GM19452 (cell line): ENCODE results near the gene CDK8.

Experiments
- ATAC-seq: cut with Tn5 transposase; IDR thresholded peaks from one replicate; pipeline ENCODE4 v1.9.1; 2021; ENCODE audit not compliant: unreplicated experiment

Gene CDK8

GRCh38 chr13:26379831-26380230, 125.9 kb downstream of the CDK8 start:
- ATAC-seq = no peak

- ATAC-seq = no peak
Measured at GRCh38 chr13:26380930-26381329, 127.0 kb downstream of the CDK8 start.

GRCh38 chr13:26382366-26382765, 128.4 kb downstream of the CDK8 start:
- no peak for ATAC-seq

GRCh38 chr13:26382835-26383234, 128.9 kb downstream of the CDK8 start:
- ATAC-seq = no peak

- no peak for ATAC-seq
Measured at GRCh38 chr13:26384587-26384986, 130.7 kb downstream of the CDK8 start.

GRCh38 chr13:26386026-26386425, 132.1 kb downstream of the CDK8 start:
- no peak for ATAC-seq

- ATAC-seq = no peak
Measured at GRCh38 chr13:26390203-26390602, 136.3 kb downstream of the CDK8 start.

- no peak for ATAC-seq
Measured at GRCh38 chr13:26400545-26400944, 146.6 kb downstream of the CDK8 start.

- no peak for ATAC-seq
Measured at GRCh38 chr13:26401069-26401468, 147.1 kb downstream of the CDK8 start.

GRCh38 chr13:26401578-26402021, 147.7 kb downstream of the CDK8 start:
- ATAC-seq = no peak

- ATAC-seq = no peak
Measured at GRCh38 chr13:26406791-26407190, 152.9 kb downstream of the CDK8 start.

- ATAC-seq = no peak
Measured at GRCh38 chr13:26411206-26411605, 157.3 kb downstream of the CDK8 start.

GRCh38 chr13:26412263-26412662, 158.3 kb downstream of the CDK8 start:
- no peak for ATAC-seq

- no peak for ATAC-seq
Measured at GRCh38 chr13:26412936-26413716, 159.2 kb downstream of the CDK8 start.

GRCh38 chr13:26420282-26420960, 166.5 kb downstream of the CDK8 start:
- ATAC-seq = no peak

- no peak for ATAC-seq
Measured at GRCh38 chr13:26422036-26422435, 168.1 kb downstream of the CDK8 start.

- ATAC-seq = no peak
Measured at GRCh38 chr13:26423629-26424028, 169.7 kb downstream of the CDK8 start.

- ATAC-seq = no peak
Measured at GRCh38 chr13:26424181-26424580, 170.3 kb downstream of the CDK8 start.

GRCh38 chr13:26425443-26426358, 171.8 kb downstream of the CDK8 start:
- no peak for ATAC-seq

GRCh38 chr13:26433776-26434175, 179.8 kb downstream of the CDK8 start:
- ATAC-seq = no peak

- no peak for ATAC-seq
Measured at GRCh38 chr13:26435171-26435570, 181.2 kb downstream of the CDK8 start.
